ENCODE results near the gene HOXD10. TPM values are rescaled to one million over a fixed set of nuclear protein-coding genes. Genes with fewer than 3 reads are reported as not detected.
A peak's percentile ranks its signal among the peaks of the same experiment; 100 is the strongest.

Gene HOXD10
- total and polyA plus RNA-seq, 2 donors from 2014 or later = 28.2 to 35.4 TPM

DNA sequence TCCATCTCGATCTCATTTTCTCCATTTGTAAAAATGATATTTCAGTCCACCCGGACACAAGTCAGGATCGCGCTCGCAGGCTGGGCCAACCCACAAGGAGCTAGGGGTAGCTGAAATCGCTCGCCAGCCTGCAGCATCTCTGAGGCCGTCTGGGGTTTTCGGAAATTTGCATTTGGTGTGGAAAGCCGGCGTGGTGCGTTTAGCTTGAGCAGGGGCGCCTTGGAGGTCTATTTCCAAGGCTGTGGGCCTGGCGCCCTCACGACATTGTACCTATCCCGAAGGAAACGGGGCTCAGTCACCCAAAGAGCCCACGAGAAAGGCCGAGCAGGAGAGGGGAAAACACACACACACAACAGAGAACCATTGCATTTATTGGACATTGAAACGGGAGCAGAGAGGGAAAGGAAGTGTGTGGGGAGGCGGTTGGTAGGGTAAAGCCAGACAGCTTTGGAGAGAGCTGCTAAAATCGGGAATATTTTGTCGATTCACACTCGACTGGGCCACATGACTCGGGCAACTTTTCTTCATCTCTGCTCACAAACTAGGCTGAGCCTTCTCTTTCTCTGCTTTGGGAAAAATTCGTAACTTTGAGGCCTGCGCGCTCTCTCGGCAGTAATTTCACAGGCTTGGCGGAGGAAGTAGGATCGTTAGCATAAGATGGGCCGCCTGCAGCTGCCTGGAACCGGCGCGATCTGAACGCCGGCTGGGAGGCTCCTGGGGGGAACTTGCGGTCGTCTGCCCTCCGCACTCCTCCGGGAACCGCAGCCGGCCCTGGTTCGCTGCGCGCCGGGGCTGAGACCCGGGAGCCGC, 11.8 kb downstream of the HOXD10 start:
- intact Hi-C loops (cut with DNase I) = loop anchor here (10.0 kb wide), 2 partner anchors 516 to 1026 kb away; no protein-coding TSS in a partner anchor
- H3K36me3 ChIP-seq (ENCODE audit: control insufficient read depth in 2 of 3, insufficient read depth in 3 of 3, low read length in 3 of 3) = no peaks in the 10 kb centered on the region
- peak overlapping the region; percentile 18 to 84 (median 76) for H3K9ac ChIP-seq (ENCODE audit: low read length in 3 of 3)
- FAIRE-seq = no peak
- TF ChIP-seq, protein P1, sequence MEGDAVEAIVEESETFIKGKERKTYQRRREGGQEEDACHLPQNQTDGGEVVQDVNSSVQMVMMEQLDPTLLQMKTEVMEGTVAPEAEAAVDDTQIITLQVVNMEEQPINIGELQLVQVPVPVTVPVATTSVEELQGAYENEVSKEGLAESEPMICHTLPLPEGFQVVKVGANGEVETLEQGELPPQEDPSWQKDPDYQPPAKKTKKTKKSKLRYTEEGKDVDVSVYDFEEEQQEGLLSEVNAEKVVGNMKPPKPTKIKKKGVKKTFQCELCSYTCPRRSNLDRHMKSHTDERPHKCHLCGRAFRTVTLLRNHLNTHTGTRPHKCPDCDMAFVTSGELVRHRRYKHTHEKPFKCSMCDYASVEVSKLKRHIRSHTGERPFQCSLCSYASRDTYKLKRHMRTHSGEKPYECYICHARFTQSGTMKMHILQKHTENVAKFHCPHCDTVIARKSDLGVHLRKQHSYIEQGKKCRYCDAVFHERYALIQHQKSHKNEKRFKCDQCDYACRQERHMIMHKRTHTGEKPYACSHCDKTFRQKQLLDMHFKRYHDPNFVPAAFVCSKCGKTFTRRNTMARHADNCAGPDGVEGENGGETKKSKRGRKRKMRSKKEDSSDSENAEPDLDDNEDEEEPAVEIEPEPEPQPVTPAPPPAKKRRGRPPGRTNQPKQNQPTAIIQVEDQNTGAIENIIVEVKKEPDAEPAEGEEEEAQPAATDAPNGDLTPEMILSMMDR (IDR thresholded peaks at IDR 0.05; ENCODE audit: borderline replicate concordance, extremely low read depth, insufficient read depth) = no peak
- no peaks in the 10 kb centered on the region for H3K27me3 ChIP-seq (ENCODE audit: control insufficient read depth, insufficient read depth, low read length)
- peak overlapping the region; percentile 76 to 85 (median 77) for H3K4me3 ChIP-seq (ENCODE audit: low read length in 3 of 3)
- peak in 2 of 5 donors; percentile 66 to 87 for DNase-seq
- H3K27ac ChIP-seq (ENCODE audit: low read depth in 2 of 2, low read length in 2 of 2) = peak overlapping the region; percentile 89 to 94
- H3K9me3 ChIP-seq (ENCODE audit: control insufficient read depth in 2 of 3, insufficient read depth in 1 of 3, low read length in 3 of 3) = no peaks in the 10 kb centered on the region
- peaks cover 2 to 10% (median 10%) of the 10 kb centered on the region in 3 donors for H3K4me1 ChIP-seq (ENCODE audit: control insufficient read depth in 2 of 3, insufficient read depth in 2 of 3, low read depth in 1 of 3, low read length in 3 of 3)

DNA sequence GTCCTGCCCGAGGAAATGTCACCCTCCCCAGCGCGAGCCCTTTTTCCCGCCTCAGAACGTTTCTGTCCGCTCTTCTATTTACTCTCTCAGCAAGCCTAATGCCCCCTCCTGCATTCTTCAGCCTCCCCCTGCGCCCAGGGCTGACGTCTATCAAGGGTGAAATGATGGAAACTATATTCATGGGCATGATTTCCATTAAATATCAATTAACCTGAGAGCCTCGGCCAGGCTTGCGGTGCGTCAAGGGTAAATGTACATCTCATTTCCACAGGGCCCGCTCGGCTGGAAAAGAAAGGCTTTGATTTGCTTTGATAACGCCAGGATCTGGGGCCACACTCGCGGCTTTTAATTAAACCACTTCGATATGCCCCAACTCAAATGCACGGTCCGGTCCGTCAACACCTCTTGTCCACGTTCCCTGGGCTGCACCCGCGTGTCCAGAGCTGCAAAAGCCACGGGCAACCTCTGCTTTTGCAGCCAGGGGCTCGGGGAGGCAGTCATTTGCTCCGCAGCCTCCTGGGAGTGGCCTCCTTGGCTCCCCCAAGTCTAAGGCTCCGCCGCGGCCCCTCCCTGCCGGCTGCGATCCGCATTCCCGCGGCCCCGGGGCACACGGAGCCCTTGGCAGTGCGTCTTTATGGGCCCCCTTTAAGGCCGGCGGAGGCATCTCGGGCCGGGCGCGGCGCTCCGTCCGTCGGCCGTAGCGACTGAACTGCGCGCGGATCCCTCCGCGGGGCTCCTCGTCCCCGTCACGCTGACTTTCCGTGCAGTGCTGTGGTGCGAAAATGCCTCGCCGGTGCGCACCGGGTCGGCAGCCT, 12.6 kb downstream of the HOXD10 start, which contains the start of gene HOXD8:
Gene HOXD8, plus strand, starts transcription at position 724 of the 815 bp plus-strand sequence. CDS start 662 bp downstream, outside the sequence.
- peak within 1 kb of the TSS; percentile 89 to 94 for H3K27ac ChIP-seq (ENCODE audit: low read depth in 2 of 2, low read length in 2 of 2)
- FAIRE-seq (no peak), DNase-seq (peak; percentile 91 to 96 (median 95))
- peak within 1 kb of the TSS; percentile 21 to 84 (median 81) for H3K9ac ChIP-seq (ENCODE audit: low read length in 3 of 3)
- intact Hi-C loops (cut with DNase I) = loop anchor here (10.0 kb wide), 2 partner anchors 516 to 1026 kb away; no protein-coding TSS in a partner anchor
- no peaks in the 10 kb centered on the region for H3K36me3 ChIP-seq (ENCODE audit: control insufficient read depth in 2 of 3, insufficient read depth in 3 of 3, low read length in 3 of 3)
- H3K27me3 ChIP-seq (ENCODE audit: control insufficient read depth, insufficient read depth, low read length) = no peaks in the 10 kb centered on the region
- no peaks in the 10 kb centered on the region for H3K9me3 ChIP-seq (ENCODE audit: control insufficient read depth in 2 of 3, insufficient read depth in 1 of 3, low read length in 3 of 3)
- TF ChIP-seq, protein P1 (IDR thresholded peaks at IDR 0.05; ENCODE audit: borderline replicate concordance, extremely low read depth, insufficient read depth) = no peak
- H3K4me1 ChIP-seq (ENCODE audit: control insufficient read depth in 2 of 3, insufficient read depth in 2 of 3, low read depth in 1 of 3, low read length in 3 of 3) = peaks cover 5 to 12% (median 10%) of the 10 kb centered on the region in 3 donors
- peak within 1 kb of the TSS; percentile 76 to 85 (median 77) for H3K4me3 ChIP-seq (ENCODE audit: low read length in 3 of 3)

DNA sequence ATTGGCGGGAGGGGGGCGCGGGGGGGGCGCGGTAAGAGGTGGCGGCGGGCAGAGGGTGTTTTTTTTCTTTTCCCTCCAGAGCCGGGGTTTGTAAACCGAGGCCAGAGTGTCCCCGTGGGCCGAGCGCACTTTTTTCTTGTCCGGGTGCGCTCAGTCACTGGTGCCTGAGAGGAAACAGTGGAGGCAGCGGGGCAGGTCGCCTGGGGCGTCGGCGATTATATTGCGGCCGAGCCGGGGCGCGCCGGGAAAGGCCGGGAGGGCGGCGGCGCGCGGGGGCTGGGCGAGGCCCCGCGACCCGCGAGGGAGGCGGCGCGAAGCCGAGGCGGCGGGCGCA, 13.2 kb downstream of the HOXD10 start:
- Histone ChIP-seq H3K27ac (ENCODE audit: low read depth in 2 of 2, low read length in 2 of 2) (peak overlapping the region; percentile 89 to 94), H3K36me3 (ENCODE audit: control insufficient read depth in 2 of 3, insufficient read depth in 3 of 3, low read length in 3 of 3) (no peaks in the 10 kb centered on the region), H3K27me3 (ENCODE audit: control insufficient read depth, insufficient read depth, low read length) (no peaks in the 10 kb centered on the region), H3K4me1 (ENCODE audit: control insufficient read depth in 2 of 3, insufficient read depth in 2 of 3, low read depth in 1 of 3, low read length in 3 of 3) (peaks cover 5 to 12% (median 10%) of the 10 kb centered on the region in 3 donors), H3K9me3 (ENCODE audit: control insufficient read depth in 2 of 3, insufficient read depth in 1 of 3, low read length in 3 of 3) (no peaks in the 10 kb centered on the region), H3K9ac (ENCODE audit: low read length in 3 of 3) (peak overlapping the region in 1 of 3 donors; percentile 81), H3K4me3 (ENCODE audit: low read length in 3 of 3) (peak overlapping the region in 1 of 3 donors; percentile 85)
- TF ChIP-seq, protein P1 (IDR thresholded peaks at IDR 0.05; ENCODE audit: borderline replicate concordance, extremely low read depth, insufficient read depth) = no peak
- intact Hi-C loops (cut with DNase I) = loop anchor here (10.0 kb wide), 2 partner anchors 515 to 1025 kb away; no protein-coding TSS in a partner anchor
- no peak for FAIRE-seq
- DNase-seq = peak in 1 of 5 donors; percentile 91

Data from kidney (tissue), 14 donors.